Smooth muscle cell (in vitro differentiated cells): ENCODE data around the gene ELMO2. TPM values are rescaled to one million over a fixed set of nuclear protein-coding genes. Genes with fewer than 3 reads are reported as not detected.
A peak's percentile ranks its signal among the peaks of the same experiment; 100 is the strongest.

Experiments used
- DNase-seq: peaks from one replicate; lab custom pipeline; 2025; ENCODE audit not compliant: unreplicated experiment; lab: John Stamatoyannopoulos, UW
- H2AFZ ChIP-seq: fragments of 200-600 bp; sonication (generic); 2 replicates; pipeline ENCODE4 v1.6.0; 2016; ENCODE audit warnings: antibody characterized with exemption, low read depth, mild to moderate bottlenecking
- H3F3A ChIP-seq: fragments of 200-600 bp; sonication (generic); 2 replicates; pipeline ENCODE4 v1.6.0; 2017; ENCODE audit warnings: antibody characterized with exemption, low read depth
- H3K27ac ChIP-seq: fragments of 200-600 bp; sonication (generic); 2 replicates; pipeline ENCODE4 v1.5.1; 2016; ENCODE audit warnings: low read depth, mild to moderate bottlenecking
- H3K27me3 ChIP-seq: fragments of 200-600 bp; sonication (generic); 2 replicates; pipeline ENCODE4 v1.6.1; 2016; ENCODE audit warnings: low read depth, mild to moderate bottlenecking
- H3K36me3 ChIP-seq: fragments of 200-600 bp; sonication (generic); 2 replicates; pipeline ENCODE4 v1.5.1; 2016; ENCODE audit warnings: low read depth
- H3K4me1 ChIP-seq: fragments of 200-600 bp; sonication (generic); 2 replicates; pipeline ENCODE4 v1.5.1; 2016; ENCODE audit warnings: low read depth
- H3K4me2 ChIP-seq: fragments of 200-600 bp; sonication (generic); 2 replicates; pipeline ENCODE4 v1.6.0; 2016; ENCODE audit warnings: mild to moderate bottlenecking
- H3K4me3 ChIP-seq: fragments of 200-600 bp; sonication (generic); 2 replicates; pipeline ENCODE4 v1.5.1; 2016; ENCODE audit warnings: mild to moderate bottlenecking
- H3K79me2 ChIP-seq: fragments of 200-600 bp; sonication (generic); 2 replicates; pipeline ENCODE4 v1.6.0; 2016; ENCODE audit warnings: low read depth, mild to moderate bottlenecking
- H3K9ac ChIP-seq: fragments of 200-600 bp; sonication (generic); 2 replicates; pipeline ENCODE4 v1.6.0; 2016; ENCODE audit warnings: low read depth
- H3K9me3 ChIP-seq: fragments of 200-600 bp; sonication (generic); replicated peaks from 2 replicates; pipeline ENCODE4 v1.5.1; 2016; ENCODE audit warnings: low read depth
- H4K20me1 ChIP-seq: fragments of 200-600 bp; sonication (generic); 2 replicates; pipeline ENCODE4 v1.6.0; 2016; ENCODE audit warnings: low read depth
- WGBS: methylation state at CpG from one replicate; pipeline ENCODE4 v1.1.7; 2016; ENCODE audit warnings: low lambda C conversion rate; 5-methylcytosine and 5-hydroxymethylcytosine counted together
- polyA plus RNA-seq: library from polyadenylated mRNA; unstranded; fragments of >200 nt; fragmentation: Nextera tagmentation; extraction: Ambion mirVana; gene quantifications from 2 replicates; pipeline ENCODE4 v1.2.1, GENCODE V29; 2016
- total RNA-seq: library from RNA; depleted of rRNA; stranded (reverse); fragments of >200 nt; gene quantifications from 2 replicates; pipeline ENCODE4 v1.2.3, GENCODE V29; 2014
- TF ChIP-seq, protein P1 (sequence below): fragments of 200-600 bp; sonication (generic); IDR thresholded peaks from 2 replicates; pipeline ENCODE4 v1.5.1; 2017; ENCODE audit warnings: borderline replicate concordance, mild to moderate bottlenecking, antibody characterized with exemption; ENCODE audit not compliant: insufficient read depth, poor library complexity, severe bottlenecking

ELMO2 gene
- total and polyA plus RNA-seq, 2 experiments from 2014 or later: 24.9 to 33.1 TPM

DNA sequence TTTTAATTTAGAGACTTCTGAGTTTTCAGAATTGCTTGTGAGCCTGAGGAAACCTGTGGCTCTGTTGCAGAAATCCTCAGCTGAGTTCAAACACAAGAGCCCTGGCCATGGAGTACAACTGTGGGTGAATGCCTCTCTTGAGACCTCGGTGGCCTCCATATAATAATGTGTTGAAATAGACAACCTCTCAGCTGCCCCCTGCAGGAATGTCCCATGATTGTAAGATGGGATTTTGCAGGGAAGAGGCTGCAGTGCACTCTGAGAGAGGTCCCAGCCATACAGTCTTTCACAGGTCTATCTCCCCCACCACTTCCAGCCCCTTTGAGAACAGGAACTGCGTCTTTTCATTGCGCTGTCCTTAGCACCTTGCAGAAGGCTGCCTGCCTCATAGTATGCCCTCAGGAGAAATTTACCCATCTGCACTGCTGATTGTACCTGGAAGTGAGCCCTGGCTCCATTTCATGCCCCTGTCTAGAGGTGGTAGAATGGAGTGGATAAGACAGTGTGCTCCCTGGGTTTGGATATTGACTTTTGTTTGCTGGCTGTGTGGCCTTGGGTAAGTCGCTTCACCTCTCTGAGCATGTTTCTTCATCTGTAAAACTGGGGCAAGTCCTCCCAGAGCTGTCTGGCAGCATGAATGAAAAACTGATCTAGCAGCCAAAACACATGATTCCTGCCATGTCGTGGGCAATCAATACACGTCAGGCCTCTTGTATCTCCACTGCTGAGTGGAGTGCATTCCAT lies 81.3 kb downstream of the ELMO2 start:
- no peak for DNase-seq

DNA sequence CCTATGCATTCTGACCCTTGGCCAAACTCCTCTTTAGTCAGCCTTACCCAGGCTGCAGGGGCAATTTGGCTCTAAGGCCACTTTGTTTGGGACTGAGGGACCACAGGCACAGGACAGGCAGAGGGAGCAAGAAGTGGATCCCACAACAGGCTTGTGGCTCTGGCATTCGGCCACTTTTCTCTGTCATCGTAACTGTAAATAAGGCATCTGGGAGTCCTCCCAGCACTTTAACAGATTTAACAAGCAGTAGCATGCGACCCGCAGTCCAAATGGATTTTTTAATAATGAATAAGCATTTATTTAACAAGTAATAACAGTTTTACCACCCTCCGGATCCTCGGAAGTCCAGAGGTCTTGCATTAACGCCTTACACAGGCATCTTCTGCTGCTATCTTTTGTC lies 82.0 kb downstream of the ELMO2 start:
- Histone ChIP-seq H3K27me3 (peaks cover 29% of the 10 kb centered on the region), H3K9me3 (no peaks in the 10 kb centered on the region), H3K36me3 (no peaks in the 10 kb centered on the region), H3K27ac (no peak overlapping the region), H3K9ac (no peak overlapping the region), H3K4me1 (no peaks in the 10 kb centered on the region), H2AFZ (no peak overlapping the region), H4K20me1 (no peaks in the 10 kb centered on the region), H3F3A (no peaks in the 10 kb centered on the region), H3K4me2 (no peak overlapping the region), H3K4me3 (no peak overlapping the region), H3K79me2 (no peaks in the 10 kb centered on the region)
- WGBS: 82% methylated on average over 7 of the region's 7 CpGs
- no peak for DNase-seq
- TF ChIP-seq, protein P1, sequence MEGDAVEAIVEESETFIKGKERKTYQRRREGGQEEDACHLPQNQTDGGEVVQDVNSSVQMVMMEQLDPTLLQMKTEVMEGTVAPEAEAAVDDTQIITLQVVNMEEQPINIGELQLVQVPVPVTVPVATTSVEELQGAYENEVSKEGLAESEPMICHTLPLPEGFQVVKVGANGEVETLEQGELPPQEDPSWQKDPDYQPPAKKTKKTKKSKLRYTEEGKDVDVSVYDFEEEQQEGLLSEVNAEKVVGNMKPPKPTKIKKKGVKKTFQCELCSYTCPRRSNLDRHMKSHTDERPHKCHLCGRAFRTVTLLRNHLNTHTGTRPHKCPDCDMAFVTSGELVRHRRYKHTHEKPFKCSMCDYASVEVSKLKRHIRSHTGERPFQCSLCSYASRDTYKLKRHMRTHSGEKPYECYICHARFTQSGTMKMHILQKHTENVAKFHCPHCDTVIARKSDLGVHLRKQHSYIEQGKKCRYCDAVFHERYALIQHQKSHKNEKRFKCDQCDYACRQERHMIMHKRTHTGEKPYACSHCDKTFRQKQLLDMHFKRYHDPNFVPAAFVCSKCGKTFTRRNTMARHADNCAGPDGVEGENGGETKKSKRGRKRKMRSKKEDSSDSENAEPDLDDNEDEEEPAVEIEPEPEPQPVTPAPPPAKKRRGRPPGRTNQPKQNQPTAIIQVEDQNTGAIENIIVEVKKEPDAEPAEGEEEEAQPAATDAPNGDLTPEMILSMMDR: no peak

More for the DNA sequence above, 81.3 kb downstream of the ELMO2 start:
- Histone ChIP-seq H3K4me3 (no peak overlapping the region), H3F3A (no peaks in the 10 kb centered on the region), H3K9me3 (no peaks in the 10 kb centered on the region), H3K27me3 (peaks cover 22% of the 10 kb centered on the region), H3K4me1 (no peaks in the 10 kb centered on the region), H3K4me2 (no peak overlapping the region), H3K9ac (no peak overlapping the region), H4K20me1 (no peaks in the 10 kb centered on the region), H3K27ac (no peak overlapping the region), H2AFZ (no peak overlapping the region), H3K79me2 (no peaks in the 10 kb centered on the region), H3K36me3 (no peaks in the 10 kb centered on the region)
- TF ChIP-seq, protein P1: peak; percentile 21
- WGBS: 64% methylated on average over 6 of the region's 6 CpGs

DNA sequence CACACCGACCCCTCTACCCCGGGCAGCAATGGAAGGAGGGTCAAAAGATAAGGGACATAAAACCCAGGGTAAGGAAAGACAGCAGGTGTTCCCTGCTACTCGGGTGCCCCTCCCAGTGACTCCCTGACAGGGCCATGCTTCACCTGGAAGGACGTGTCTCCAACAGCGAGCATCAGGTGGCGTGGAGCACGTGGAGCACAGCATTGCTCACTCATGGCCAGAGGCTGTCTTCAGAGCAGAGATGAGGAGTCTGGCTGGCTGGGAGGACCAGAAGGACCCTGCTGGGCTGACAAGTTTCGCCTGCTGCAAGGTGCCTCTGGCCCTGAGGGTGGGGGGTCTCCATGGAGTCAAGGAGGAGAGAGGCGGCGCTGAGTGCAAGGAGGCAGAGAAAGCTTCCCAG lies 82.9 kb downstream of the ELMO2 start:
- Histone ChIP-seq H4K20me1 (no peaks in the 10 kb centered on the region), H3K9me3 (no peaks in the 10 kb centered on the region), H3K9ac (no peak overlapping the region), H3K79me2 (no peaks in the 10 kb centered on the region), H2AFZ (no peak overlapping the region), H3K36me3 (no peaks in the 10 kb centered on the region), H3K27ac (no peak overlapping the region), H3K4me1 (no peaks in the 10 kb centered on the region), H3K4me2 (no peak overlapping the region), H3K27me3 (peaks cover 29% of the 10 kb centered on the region), H3K4me3 (no peak overlapping the region), H3F3A (no peaks in the 10 kb centered on the region)
- no peak for DNase-seq
- TF ChIP-seq, protein P1: no peak
- 79% methylated on average over 10 of the region's 10 CpGs for WGBS

DNA sequence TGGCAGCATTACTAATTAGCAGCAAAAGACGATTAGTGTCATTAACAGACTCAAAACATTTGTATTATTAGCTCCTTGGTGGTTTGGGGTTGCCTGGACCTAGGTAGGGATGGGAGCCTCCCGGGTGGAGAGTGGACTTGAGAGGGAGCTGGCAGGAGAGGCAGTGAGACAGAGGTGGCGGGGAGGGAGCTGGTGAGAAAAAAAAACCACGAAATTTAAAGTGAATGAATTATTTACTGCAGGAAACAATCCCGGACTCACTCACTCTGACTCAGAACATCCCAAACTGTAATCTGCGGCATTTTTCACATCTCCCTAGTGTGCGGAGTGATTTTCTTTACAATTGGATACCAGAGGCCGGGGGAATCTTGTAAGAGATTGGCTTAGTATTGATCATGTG lies 83.8 kb downstream of the ELMO2 start:
- H3K27me3 ChIP-seq: peaks cover 31% of the 10 kb centered on the region
- H3K36me3 ChIP-seq: no peaks in the 10 kb centered on the region

More for the DNA sequence above, 83.8 kb downstream of the ELMO2 start:
- WGBS: 72% methylated on average over 8 of the region's 8 CpGs
- H3K79me2 ChIP-seq: no peaks in the 10 kb centered on the region
- H2AFZ ChIP-seq: no peak overlapping the region
- H3K9me3 ChIP-seq: no peaks in the 10 kb centered on the region
- no peaks in the 10 kb centered on the region for H3F3A ChIP-seq
- no peaks in the 10 kb centered on the region for H4K20me1 ChIP-seq
- H3K4me3 ChIP-seq: no peak overlapping the region
- TF ChIP-seq, protein P1: no peak
- H3K4me1 ChIP-seq: no peaks in the 10 kb centered on the region
- DNase-seq: no peak
- H3K4me2 ChIP-seq: no peak overlapping the region
- H3K9ac ChIP-seq: no peak overlapping the region
- no peak overlapping the region for H3K27ac ChIP-seq
